Measurements from ENCODE around the gene CCDC197.

Gene CCDC197

DNA sequence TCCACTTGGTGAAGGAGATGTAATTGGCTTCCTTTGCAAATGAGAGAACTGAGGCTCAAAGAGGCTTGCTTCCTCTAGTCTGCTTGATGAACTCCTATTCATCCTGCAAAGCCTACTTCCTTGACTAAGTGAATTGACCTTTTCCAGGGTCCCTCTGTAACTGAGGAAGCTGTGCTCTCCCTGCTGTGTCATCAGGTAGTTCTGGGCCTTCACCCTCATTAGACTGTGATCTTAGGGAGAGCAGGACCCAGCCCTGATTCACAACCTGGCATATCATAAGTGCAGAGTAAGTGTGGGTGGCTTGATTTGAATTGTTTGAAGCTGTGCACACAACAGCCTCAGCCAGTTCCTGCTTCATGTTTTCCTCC lies 37.0 kb upstream of the CCDC197 start:
- no peaks in the 10 kb centered on the region for H3K9me3 ChIP-seq (ENCODE audit: control insufficient read depth, insufficient read depth, low read depth, low read length)
- ChIA-PET CTCF (interaction anchor here (0.6 to 1.6 kb wide), 6 partner anchors 8 to 176 kb away, joined by 3 to 4 read pairs (median 4); no protein-coding TSS in a partner anchor), POLR2A (no interaction called here)
- no peaks in the 10 kb centered on the region for H3K36me3 ChIP-seq (ENCODE audit: control insufficient read depth in 2 of 2, insufficient read depth in 1 of 2, low read length in 2 of 2)
- no peak for TF ChIP-seq ZNF623 (tag by site-specific recombination; IDR thresholded peaks at IDR 0.05)
- TF ChIP-seq ZFP3 (tag by site-specific recombination; IDR thresholded peaks at IDR 0.05; ENCODE audit: low read depth), result peak; percentile 88
- H3K27ac ChIP-seq (ENCODE audit: extremely low read depth, low read depth, low read length), result no peak overlapping the region
- peaks cover 10% of the 10 kb centered on the region for H3K4me1 ChIP-seq (ENCODE audit: control insufficient read depth, insufficient read depth, low read length)
- H3K4me3 ChIP-seq (ENCODE audit: low read depth, low read length), result no peak overlapping the region

DNA sequence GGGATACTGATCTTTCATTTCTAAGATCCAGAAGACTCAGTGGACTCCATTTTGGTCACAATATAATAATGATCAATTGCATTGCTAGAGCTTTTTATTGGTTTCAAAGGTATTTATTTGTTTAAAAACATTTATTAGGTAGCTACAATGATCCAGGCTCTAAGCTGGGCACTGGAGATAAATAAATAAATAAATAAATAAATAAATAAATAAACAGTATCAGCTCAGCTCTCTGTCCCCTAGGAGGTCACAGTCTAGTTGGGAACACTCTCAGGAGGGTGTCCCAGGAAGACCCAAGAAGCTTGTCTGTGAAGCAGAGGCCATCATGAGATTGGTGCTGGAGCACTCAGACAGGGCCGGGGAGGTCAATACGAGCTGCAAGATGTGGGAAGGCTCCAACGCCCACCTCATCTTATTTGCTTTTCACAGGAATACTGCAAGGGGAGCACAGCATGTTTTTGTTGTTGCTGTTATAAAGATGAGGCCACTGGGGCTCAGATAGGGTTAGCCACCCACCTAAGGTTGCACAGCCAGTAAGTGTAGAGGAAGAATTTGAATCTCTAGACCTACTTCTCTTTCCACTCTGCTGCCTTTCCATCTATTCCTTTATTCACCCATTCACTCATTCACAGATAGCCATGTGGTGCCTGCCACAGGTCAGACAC lies 36.2 kb upstream of the CCDC197 start:
- H3K36me3 ChIP-seq (ENCODE audit: control insufficient read depth in 2 of 2, insufficient read depth in 1 of 2, low read length in 2 of 2), result no peaks in the 10 kb centered on the region
- H3K27ac ChIP-seq (ENCODE audit: extremely low read depth, low read depth, low read length), result no peak overlapping the region
- H3K4me1 ChIP-seq (ENCODE audit: control insufficient read depth, insufficient read depth, low read length), result peaks cover 10% of the 10 kb centered on the region
- H3K9me3 ChIP-seq (ENCODE audit: control insufficient read depth, insufficient read depth, low read depth, low read length), result no peaks in the 10 kb centered on the region
- H3K4me3 ChIP-seq (ENCODE audit: low read depth, low read length), result no peak overlapping the region
- POLR2A ChIA-PET, result no interaction called here
- CTCF ChIA-PET, result interaction anchor here (0.6 to 1.6 kb wide), 6 partner anchors 9 to 176 kb away, joined by 3 to 4 read pairs (median 4); no protein-coding TSS in a partner anchor
- TF ChIP-seq ZNF202 (tag by site-specific recombination; IDR thresholded peaks at IDR 0.05; ENCODE audit: borderline replicate concordance) (0 out of 2 replicates have a peak, but pooled peaks have one; percentile 59), ZNF341 (tag by site-specific recombination; IDR thresholded peaks at IDR 0.05; ENCODE audit: low read depth) (no peak), ZNF623 (tag by site-specific recombination; IDR thresholded peaks at IDR 0.05) (peak; percentile 49), ZFHX2 (tag by site-specific recombination; conservative IDR thresholded peaks at IDR 0.05) (peak; percentile 56), ZNF114 (tag by site-specific recombination; IDR thresholded peaks at IDR 0.05) (no peak), BCL11A (tag by site-specific recombination; IDR thresholded peaks at IDR 0.05; ENCODE audit: low read depth) (no peak), ZNF654 (tag by site-specific recombination; IDR thresholded peaks at IDR 0.05; ENCODE audit: low read depth) (peak; percentile 25; the same call in 1 of the 2 replicates), ZNF140 (tag by site-specific recombination; IDR thresholded peaks at IDR 0.05) (peak; percentile 27; the same call in 1 of the 2 replicates), ZNF426 (tag by site-specific recombination; IDR thresholded peaks at IDR 0.05) (peak; percentile 62), ZNF404 (tag by site-specific recombination; IDR thresholded peaks at IDR 0.05) (0 out of 2 replicates have a peak, but pooled peaks have one; percentile 41), ZBTB48 (tag by site-specific recombination; IDR thresholded peaks at IDR 0.05) (no peak), ZBTB8A (tag by site-specific recombination; IDR thresholded peaks at IDR 0.05) (peak; percentile 36; the same call in 1 of the 2 replicates), ZNF629 (tag by site-specific recombination; IDR thresholded peaks at IDR 0.05) (0 out of 2 replicates have a peak, but pooled peaks have one; percentile 26), KLF10 (tag by site-specific recombination; IDR thresholded peaks at IDR 0.05) (no peak), ZNF292 (tag by site-specific recombination; IDR thresholded peaks at IDR 0.05; ENCODE audit: borderline replicate concordance, low read depth) (no peak), ZNF768 (tag by site-specific recombination; IDR thresholded peaks at IDR 0.05) (0 out of 2 replicates have a peak, but pooled peaks have one; percentile 32)
- TF ChIP-seq, protein P1, sequence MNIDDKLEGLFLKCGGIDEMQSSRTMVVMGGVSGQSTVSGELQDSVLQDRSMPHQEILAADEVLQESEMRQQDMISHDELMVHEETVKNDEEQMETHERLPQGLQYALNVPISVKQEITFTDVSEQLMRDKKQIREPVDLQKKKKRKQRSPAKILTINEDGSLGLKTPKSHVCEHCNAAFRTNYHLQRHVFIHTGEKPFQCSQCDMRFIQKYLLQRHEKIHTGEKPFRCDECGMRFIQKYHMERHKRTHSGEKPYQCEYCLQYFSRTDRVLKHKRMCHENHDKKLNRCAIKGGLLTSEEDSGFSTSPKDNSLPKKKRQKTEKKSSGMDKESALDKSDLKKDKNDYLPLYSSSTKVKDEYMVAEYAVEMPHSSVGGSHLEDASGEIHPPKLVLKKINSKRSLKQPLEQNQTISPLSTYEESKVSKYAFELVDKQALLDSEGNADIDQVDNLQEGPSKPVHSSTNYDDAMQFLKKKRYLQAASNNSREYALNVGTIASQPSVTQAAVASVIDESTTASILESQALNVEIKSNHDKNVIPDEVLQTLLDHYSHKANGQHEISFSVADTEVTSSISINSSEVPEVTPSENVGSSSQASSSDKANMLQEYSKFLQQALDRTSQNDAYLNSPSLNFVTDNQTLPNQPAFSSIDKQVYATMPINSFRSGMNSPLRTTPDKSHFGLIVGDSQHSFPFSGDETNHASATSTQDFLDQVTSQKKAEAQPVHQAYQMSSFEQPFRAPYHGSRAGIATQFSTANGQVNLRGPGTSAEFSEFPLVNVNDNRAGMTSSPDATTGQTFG (tag by site-specific recombination; IDR thresholded peaks at IDR 0.05; ENCODE audit: borderline replicate concordance), result no peak
- TF ChIP-seq, protein P2, sequence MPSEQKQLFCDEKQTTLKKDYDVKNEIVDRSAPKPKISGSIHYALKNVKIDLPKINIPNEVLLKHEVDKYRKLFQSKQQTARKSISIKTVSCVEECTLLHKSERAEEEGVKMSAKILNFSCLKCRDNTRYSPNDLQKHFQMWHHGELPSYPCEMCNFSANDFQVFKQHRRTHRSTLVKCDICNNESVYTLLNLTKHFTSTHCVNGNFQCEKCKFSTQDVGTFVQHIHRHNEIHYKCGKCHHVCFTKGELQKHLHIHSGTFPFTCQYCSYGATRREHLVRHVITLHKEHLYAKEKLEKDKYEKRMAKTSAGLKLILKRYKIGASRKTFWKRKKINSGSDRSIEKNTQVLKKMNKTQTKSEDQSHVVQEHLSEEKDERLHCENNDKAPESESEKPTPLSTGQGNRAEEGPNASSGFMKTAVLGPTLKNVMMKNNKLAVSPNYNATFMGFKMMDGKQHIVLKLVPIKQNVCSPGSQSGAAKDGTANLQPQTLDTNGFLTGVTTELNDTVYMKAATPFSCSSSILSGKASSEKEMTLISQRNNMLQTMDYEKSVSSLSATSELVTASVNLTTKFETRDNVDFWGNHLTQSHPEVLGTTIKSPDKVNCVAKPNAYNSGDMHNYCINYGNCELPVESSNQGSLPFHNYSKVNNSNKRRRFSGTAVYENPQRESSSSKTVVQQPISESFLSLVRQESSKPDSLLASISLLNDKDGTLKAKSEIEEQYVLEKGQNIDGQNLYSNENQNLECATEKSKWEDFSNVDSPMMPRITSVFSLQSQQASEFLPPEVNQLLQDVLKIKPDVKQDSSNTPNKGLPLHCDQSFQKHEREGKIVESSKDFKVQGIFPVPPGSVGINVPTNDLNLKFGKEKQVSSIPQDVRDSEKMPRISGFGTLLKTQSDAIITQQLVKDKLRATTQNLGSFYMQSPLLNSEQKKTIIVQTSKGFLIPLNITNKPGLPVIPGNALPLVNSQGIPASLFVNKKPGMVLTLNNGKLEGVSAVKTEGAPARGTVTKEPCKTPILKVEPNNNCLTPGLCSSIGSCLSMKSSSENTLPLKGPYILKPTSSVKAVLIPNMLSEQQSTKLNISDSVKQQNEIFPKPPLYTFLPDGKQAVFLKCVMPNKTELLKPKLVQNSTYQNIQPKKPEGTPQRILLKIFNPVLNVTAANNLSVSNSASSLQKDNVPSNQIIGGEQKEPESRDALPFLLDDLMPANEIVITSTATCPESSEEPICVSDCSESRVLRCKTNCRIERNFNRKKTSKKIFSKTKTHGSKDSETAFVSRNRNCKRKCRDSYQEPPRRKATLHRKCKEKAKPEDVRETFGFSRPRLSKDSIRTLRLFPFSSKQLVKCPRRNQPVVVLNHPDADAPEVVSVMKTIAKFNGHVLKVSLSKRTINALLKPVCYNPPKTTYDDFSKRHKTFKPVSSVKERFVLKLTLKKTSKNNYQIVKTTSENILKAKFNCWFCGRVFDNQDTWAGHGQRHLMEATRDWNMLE (tag by site-specific recombination; conservative IDR thresholded peaks at IDR 0.05; ENCODE audit: low read depth), result peak; percentile 77
- TF ChIP-seq, protein P3, sequence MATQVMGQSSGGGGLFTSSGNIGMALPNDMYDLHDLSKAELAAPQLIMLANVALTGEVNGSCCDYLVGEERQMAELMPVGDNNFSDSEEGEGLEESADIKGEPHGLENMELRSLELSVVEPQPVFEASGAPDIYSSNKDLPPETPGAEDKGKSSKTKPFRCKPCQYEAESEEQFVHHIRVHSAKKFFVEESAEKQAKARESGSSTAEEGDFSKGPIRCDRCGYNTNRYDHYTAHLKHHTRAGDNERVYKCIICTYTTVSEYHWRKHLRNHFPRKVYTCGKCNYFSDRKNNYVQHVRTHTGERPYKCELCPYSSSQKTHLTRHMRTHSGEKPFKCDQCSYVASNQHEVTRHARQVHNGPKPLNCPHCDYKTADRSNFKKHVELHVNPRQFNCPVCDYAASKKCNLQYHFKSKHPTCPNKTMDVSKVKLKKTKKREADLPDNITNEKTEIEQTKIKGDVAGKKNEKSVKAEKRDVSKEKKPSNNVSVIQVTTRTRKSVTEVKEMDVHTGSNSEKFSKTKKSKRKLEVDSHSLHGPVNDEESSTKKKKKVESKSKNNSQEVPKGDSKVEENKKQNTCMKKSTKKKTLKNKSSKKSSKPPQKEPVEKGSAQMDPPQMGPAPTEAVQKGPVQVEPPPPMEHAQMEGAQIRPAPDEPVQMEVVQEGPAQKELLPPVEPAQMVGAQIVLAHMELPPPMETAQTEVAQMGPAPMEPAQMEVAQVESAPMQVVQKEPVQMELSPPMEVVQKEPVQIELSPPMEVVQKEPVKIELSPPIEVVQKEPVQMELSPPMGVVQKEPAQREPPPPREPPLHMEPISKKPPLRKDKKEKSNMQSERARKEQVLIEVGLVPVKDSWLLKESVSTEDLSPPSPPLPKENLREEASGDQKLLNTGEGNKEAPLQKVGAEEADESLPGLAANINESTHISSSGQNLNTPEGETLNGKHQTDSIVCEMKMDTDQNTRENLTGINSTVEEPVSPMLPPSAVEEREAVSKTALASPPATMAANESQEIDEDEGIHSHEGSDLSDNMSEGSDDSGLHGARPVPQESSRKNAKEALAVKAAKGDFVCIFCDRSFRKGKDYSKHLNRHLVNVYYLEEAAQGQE (tag by site-specific recombination; IDR thresholded peaks at IDR 0.05), result 0 out of 2 replicates have a peak, but pooled peaks have one; percentile 53
- TF ChIP-seq, protein P4, sequence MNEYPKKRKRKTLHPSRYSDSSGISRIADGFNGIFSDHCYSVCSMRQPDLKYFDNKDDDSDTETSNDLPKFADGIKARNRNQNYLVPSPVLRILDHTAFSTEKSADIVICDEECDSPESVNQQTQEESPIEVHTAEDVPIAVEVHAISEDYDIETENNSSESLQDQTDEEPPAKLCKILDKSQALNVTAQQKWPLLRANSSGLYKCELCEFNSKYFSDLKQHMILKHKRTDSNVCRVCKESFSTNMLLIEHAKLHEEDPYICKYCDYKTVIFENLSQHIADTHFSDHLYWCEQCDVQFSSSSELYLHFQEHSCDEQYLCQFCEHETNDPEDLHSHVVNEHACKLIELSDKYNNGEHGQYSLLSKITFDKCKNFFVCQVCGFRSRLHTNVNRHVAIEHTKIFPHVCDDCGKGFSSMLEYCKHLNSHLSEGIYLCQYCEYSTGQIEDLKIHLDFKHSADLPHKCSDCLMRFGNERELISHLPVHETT (tag by site-specific recombination; IDR thresholded peaks at IDR 0.05), result no peak
